SHP77 (cell line): ENCODE data around the gene CCR1.

Source experiments
- DNase-seq, 2 experiments: peaks; one replicate each; lab custom pipeline; 2025; lab: John Stamatoyannopoulos, UW

The CCR1 gene

DNA sequence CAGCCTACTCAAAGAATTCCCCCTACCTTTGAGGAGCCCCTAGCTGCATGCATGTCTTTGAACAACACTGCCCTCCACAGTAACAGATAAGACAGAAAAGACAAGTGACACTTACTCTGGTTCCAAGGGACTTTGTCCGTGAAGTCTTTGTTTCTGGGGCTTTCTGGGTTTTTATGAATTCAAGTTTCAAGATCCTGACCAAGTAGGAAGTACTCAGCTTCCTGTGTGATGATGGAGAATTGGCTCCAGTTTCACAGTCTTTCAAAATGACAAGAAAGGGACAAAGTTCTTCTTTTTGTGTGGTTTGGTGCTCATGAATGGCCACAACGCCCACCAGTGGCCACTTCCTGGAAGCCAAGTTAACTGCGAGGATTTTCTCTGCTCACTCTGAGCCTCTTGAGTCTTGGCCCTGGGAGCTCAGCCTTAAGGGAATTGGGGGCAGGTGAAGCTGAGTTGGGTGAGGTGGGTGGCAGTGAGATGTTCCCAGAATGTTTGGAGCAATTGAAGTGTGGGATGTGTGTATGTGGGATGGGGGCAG lies at the start of gene CCR1:
Gene CCR1, minus strand, starts transcription at position 147 of the 538 bp plus-strand sequence. CDS start 4,000 bp downstream, outside the sequence.
- DNase-seq, result no peak

DNA sequence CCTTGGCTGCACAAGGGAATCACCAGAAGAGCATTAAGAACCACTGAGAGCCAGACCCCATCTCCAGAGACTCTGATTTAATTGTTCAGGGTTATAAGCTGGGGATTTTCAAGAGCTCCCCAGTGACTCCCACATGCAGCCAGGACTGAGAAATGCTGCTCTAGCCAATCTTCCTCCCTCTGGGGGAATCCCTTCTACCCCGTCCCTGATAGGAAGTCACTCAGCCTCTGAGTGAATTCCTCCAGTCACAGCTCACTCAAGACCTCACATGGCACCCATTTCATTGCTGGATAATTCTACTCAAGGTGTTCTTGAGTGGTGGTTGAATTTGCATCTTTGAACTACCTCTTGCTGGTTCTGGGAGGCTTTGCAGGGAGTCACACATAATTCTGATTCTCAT lies 44.9 kb upstream of the CCR1 start:
- no peak for DNase-seq

DNA sequence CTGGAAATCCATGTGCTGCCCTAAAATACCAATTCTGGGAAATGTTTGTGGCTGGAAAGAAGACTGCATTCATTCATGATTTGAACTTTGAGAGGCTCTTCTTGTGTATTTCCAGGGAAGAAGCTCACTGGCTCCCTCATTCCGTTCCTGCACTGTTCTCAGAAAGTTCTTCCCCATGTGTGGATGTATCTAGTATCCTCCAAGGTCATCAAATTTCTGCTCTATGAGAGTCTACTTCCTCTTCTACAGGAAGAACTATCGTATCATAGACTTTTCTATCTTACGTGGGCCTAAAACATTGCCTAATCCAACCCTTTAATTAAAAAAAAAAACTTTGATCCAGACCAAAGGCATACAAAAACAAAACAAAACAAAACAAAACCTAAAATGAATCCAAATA lies 37.0 kb upstream of the CCR1 start:
- DNase-seq, result no peak

DNA sequence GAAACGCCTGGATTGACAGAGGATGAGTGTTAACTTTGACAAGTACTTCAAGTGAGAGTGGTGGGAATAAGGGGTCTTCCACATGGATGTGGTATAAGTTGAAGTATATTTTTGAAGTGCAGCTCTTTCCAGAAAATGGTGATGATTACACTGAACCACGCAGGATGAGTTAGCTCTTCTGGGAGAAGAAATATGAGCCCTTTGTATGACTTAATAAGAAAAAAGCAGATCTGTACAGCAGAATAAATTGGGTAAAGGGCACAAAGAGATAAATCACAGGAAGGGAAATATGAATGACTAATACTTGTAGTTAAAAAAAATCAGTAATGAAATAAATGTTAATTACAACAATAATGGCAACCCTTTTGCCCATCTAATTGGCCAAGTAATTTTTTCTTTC lies 35.4 kb upstream of the CCR1 start:
- DNase-seq, result no peak

DNA sequence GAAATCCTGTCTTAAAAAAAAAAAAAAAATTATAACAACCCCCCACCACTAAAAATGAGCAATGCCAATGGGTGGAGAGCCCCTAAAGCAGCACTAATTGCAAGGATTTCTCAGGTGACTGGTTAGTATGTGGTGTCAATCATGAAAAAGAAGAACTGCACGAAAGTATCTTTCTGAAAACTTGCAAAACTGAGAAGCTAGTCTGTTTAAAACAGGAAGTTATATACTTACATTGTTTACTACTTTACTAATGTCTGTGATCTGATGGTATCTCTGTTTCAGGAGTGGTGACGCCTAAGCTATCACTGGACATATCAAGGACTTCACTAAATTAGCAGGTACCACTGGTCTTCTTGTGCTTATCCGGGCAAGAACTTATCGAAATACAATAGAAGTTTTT lies 34.0 kb upstream of the CCR1 start, which contains the start of gene CCR3:
Gene CCR3, plus strand, starts transcription at position 341 of the 400 bp plus-strand sequence. CDS start 22,699 bp downstream, outside the sequence.
- DNase-seq, result no peak

DNA sequence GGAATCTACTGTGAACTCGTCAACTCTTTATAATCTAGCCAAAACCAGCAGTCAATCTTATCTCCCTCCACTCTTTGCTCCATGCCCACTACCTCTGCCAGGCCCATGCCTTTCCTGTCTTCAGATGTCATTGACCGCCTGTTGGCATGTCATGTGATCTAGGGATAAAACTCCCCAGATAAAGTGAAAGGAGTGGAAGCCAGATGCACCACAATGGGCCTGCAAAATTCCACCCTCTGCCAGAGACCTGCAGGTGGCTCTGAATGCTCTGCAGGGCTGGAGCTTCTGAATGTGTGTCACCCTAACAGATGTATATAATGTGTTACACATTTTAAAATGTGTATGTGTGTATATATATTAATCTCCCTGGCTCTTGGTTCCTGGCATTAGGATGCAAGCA lies 31.8 kb upstream of the CCR1 start:
- no peak for DNase-seq

DNA sequence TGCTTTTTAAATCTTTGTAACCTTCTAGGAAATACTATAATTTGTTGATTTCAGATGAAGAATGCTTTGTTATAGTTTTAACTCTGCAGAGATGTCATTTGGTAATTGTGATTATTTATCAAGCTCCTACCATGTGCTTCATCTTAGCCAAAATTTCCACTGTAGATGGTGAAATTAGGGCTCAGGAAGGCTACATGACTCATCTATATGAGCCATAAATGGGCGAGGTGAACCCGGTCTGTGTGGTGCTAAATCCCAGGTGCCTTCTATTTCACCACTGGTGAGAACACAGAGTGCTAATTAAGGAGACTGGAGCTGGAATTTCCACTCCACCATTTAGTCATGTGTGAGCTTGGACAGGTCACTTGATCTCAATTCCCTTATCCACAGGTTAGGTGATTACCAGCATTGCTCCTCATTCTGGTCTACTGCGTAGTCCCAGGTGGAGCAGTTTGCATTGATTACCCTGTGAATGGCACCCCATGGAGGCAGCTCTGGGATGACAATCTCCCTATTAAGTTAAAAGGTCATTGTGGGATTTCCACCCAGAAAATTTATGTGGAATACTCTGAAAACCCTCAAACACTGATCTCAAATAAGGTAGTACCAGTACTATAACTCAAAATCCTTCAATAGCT lies 31.3 kb upstream of the CCR1 start:
- DNase-seq, result no peak

DNA sequence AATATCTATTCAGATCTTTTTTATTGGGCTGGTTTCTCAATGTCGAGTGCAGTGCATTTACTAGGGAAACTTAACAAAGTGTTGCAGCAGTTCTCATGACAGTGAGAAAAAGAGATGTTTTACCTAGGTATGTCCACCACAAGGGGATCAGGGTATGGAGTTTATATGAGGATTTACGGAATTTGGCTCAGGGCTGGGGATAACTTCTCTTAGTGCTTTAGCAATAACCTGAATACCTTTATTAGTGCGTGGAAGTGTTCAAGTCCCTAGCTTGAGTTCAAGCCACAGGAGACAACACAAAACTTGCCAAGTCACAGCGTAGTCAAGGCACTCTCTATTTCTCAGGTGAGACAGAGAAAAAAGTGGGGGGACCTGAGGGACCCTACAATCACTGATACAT lies 30.3 kb upstream of the CCR1 start:
- DNase-seq, result no peak

DNA sequence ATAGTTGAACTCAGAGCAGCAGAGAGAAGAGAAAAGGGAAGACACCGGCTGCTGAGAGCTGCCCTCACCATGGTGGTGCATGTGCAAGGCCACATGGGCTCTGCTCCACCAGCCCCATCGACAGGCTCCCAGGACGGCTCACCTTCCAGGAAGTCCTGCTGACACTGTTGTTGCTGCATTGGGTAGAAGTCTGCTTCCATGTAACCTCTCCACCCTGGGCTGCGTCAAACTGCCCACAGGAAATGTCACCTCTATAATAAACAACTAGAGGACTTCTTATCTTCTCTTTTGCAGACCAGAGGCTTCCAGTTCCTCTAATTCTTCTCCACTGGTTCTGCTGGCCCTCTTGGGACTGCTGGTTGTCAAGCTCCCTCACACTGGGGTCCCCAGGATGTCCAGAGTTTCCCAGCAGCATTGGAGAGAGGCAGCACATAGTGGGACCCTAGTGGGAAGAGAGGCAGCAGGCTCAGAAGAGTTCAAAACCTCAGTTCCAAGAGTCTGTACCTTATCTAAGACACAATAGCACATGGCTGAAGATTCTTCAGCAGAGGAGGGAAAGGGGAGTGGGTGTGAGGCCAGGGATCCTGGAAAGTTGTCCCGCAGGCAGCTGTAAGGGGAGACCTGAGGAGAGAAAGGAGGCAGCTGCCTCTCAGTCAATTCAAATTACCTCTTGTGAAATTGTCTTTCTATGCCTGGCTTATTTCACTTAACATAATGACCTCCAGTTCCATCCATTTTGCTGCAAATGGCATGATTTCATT lies 28.4 kb upstream of the CCR1 start:
- no peak for DNase-seq

DNA sequence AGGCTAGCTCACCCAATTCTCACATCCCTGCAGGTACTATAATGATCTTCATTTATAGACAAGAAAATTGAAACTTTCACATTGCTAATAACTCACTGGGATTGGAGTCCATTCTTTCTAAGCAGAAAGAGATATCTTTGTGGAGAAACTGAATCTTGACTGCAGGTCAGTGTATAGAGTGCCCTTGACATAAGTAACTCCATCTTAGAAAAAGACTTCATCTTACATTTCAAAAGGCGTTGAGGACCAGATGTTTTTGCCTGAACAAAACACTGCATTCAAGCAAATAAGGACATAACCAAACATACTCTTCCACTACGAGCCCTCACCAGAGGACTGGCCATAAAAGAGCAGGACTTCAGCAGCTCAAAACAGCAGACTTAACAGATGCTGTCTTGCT lies 27.3 kb upstream of the CCR1 start:
- DNase-seq, result no peak

DNA sequence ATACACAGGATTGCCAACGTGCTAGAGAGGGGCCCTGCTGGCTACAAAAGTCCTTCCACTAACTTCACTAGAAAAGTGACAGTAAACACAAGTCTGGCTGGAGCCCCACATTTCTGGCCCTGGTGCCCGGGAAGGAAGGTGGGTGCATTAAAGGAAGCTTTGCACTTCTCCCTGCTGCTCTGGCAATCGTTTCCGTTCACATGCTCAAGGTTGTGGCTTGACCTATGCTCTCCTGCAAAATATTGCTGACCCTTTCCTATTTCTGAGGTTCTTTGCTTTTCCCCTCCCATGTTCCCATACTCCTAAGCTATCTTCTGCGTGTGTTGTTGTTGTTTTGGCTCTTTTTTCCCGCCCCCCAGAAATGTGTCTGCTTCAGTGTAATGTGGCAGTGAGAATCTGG lies 25.1 kb upstream of the CCR1 start:
- DNase-seq, result no peak

DNA sequence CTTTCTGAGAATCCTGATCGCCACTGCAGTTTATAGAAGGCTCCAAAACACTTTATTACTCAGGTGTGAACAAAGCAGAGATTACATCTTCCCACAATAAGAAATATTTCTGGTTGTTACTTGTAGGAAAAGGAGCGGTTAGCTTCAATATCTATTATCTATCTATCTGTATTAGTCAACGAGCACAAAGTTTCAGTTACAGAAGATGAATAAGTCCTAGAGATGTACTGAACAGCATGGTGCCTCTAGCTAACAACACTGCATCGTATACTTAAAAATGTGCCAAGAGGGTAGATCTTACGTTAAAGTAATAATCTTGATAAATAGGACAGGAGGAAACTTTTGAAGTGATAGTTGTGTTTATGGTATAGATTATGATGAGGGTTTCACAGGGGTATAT lies 23.2 kb upstream of the CCR1 start:
- no peak for DNase-seq

DNA sequence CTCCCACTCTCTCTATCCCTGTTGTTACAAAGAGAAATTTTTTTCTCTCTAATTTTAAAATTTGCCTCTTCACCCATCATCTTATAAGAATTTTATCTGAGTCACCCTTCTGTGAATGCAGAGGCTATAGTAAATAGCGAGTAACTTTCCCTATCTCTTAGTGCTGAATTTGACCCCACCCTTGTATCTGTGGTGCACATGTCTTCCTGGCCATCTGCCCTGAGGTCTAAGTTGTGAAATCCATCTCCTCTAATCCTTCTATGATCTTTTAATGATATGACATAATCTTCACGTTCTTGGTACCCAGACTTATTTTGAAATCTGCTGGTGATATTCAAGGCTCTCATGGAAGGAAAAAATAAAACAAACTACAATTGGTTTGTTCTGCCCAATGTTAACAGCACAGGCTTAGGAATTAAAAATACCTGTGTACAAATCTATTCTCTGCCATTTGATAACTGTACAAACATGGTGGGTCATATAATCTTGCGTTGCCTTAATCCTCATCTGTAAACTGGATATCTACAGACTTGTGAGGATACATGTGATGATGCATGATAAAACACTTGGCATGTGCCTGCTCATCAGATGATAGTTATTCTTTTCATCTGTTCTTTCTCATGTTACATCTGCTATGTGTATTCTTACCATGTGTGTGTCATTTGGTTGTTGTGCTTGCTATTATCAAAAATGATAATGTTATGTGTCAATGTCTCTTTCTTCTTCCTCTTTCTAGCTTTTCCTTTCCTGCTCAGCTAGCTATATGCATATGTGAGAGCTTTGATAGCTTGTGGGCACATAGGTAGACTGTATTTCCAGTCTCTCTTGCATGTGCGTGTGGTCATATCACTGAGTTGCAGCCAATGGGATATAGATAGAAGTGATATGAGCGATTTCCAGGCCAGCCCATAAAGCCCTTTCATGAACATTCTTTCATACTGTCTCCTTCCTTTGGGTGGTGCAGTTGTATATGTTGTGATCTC lies 20.4 kb upstream of the CCR1 start:
- DNase-seq, result no peak

DNA sequence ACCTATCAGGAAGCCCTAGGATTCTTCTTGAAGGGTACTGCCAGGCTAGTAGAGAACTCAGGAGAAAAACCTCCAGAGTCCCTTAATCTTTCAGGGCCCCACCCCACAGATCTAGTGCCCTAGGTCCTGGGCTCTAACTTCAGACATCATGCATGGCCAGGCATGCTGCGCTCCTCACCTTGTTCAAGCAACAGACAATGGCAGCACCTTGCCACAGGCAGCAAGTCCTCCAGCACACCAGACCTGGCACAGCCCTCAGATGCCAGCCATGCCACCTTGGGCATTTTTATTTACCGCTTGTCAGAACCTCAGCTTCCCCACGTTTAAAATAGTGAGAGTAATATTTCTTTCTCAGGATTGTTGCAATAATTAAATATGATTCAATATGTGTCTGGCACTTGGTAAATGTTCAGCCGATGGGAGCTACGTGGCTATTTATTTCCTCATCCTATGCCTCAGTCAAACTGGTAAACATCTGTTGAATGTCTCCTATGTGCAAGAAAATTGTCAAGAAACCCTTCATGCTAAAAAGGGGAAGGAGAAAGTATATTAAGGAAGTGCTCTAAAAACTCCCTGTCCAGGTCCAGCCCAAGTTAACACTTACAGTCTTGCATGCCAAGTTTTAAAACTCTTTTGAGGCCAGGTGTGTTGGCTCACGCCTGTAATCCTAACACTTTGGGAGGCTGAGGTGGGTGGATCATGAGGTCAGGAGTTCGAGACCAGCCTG lies 14.5 kb upstream of the CCR1 start:
- no peak for DNase-seq

DNA sequence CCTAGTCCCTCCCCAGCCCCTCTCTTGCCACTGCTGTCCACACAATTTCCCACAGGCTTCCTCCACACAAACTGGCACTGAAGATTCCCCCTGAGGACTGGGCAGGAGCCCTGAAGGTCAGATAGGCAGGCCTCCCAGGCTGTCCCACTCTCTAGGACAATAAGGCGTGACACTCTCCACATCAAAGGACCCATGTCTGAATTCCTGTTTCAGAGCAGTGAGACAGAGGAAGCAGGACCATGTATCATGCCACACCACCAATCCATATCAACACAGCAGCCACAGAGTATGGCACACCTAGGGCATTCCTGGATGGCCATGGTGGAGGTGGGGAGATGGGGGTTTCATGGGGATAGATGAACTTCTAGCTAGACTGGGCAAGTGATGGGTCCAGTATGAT lies 13.8 kb upstream of the CCR1 start:
- no peak for DNase-seq

DNA sequence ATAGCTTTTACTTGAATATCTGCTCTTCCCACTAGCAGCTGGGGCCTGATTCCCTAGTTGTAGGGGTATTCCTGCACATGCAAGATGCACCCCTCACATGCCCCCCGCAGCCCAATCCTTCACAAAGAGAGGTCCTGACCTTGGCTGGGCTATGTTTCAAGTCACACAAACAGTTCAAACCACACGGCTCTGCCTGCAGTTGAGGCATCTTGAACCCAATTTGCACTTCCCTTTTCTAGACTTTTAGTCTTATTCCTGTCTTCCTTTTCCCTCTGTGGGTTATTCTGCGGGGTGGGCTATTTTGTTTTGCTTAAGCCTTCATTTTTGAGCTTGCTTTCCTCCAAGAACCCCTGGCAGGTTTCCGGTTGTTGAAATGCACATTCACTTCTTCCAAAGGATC lies 13.3 kb upstream of the CCR1 start:
- no peak for DNase-seq

DNA sequence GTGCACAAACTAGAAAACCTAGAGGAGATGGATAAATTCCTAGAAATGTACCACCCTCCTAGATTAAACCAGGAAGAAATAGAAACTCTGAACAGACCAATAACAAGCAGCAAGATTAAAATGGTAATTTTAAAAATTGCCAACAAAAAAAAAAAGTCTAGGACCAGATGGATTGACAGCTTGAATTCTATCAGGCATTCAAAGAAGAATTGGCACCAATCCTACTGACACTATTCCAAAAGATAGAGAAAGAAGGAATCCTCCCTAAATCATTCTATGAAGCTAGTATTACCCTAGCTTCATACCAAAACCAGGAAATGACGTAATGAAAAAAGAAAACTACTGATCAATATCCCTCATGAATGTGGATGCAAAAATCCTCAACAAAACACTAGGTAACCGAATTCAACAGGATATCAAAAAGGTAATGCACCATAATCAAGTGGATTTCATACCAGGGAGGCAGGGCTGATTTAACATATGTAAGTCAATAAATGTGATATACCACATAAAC lies 10.1 kb upstream of the CCR1 start:
- DNase-seq, result no peak

DNA sequence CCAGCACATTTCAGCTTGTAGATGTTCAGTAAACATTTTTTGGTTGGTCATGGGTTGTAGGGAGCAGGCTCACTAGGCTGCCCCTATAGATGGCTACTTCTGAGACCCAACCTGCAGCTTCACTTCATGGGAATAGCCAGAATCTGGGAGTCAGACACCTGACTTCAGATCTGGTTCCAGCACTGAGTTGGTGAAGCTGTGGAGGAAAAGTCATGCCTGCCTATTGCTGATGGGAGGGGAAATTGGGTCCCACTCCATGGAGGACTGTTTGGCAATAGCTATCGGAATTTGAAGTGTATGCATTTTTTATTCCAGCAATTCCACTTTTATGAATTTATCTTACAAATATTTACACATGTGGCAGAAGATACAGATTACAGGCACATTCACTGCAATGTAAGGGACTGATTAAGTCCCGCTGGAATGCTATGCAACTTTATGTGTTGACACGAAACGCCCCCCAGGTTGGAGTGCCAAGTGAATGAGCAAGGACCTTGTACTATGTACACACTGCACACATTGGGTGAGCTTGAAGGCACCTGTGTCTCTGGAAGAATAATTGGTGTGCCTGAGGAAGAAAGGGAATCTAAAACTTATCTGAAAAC lies 7.8 kb upstream of the CCR1 start:
- no peak for DNase-seq

DNA sequence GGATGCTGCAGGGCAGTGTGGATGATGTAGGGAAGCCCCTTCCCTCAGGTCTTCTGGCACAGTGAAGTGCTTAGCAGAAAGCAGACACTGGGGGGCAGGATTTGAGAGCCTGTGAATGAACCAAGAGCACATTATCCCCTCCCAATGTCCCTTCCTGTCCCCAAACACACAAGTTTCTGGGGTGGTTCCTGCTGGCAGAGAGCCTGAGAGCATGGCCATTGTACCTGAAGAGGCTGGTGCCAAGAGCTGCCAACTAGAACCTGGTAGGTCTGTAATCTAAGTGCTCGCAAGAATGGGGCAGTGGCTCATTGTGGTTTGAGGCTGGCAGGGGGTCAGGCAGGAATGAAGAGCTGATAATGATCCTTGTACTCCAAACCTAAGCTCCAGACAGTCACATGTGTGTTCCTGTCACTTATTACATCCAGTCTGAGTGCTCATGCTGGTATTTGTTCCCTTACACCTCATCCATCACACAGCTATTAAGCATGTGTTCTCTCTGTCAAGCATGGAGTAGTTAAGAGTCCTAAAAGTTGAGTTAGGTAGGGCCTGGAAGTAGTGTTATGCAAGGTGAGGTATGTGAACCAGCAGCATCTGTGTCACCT lies 6.7 kb upstream of the CCR1 start:
- DNase-seq, result no peak

DNA sequence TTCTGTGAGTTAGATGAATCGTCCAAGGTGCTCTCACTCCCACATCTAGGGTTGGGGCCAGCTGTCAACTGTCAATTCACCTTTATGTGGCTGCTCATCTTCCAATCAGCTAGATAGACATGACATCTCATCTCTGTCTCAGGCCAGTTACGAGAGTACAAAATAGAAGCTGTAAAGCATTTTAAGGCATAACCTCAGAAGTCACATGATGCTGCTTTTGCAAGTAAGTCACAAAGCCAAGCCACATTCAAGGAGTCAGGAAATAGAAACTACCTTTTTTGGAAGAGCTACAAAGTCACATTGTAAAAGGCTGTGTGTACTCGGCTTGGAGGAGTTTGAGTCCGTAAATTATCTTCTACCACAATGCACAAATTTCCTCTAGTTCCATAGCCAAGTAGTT lies 5.1 kb upstream of the CCR1 start:
- no peak for DNase-seq

DNA sequence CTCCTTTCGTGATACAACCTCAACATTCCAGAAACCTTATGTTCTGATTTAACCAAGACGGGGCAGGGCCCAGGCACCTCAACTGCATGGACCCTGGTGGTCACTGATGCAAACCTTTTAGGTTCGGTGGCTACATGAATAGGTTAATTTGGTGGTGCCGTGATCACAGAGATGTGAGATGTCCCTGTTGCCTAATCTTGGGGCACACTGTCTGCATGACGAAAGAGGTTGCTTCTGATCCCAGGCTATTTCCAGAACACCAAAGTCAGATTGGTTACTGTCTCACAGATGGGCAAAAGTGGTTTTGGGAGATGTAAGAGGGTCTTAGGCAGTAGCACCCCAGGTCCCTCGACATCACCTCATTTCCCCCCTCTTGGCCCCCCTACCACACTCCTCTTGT lies 4.0 kb upstream of the CCR1 start:
- no peak for DNase-seq
